TTC549 (cell line): ENCODE measurements around the gene SWAP70.

ENCODE experiments used
- FAIRE-seq: peaks from 2 replicates; lab custom pipeline; 2012; peaks lifted over from hg19 to GRCh38; lab: Jason Lieb, UNC

The SWAP70 gene

DNA sequence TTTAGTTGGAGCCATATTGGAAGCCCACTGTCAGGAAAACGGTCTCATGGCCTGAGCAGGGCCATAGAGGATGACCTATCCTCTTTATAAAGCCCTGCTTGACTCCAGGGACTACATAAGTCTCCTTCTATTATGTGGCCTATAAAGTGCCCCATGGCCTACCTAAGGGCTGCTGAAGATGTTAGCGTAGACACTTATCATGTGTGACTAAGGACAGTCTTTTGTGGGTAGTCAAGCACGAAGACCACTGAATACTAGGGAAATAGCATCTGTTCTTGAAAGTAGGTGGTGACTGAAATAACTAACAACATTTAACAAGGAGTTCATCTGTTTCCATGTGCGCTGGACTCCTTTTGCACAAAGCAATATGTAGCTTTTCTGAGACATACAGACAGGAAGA is 117.1 kb downstream of the SWAP70 start:
- no peak for FAIRE-seq

GRCh38 chr11:9783986-9784385 is 120.1 kb downstream of the SWAP70 start:
- no peak for FAIRE-seq

GRCh38 chr11:9784602-9785315 is 120.9 kb downstream of the SWAP70 start:
- no peak for FAIRE-seq

DNA sequence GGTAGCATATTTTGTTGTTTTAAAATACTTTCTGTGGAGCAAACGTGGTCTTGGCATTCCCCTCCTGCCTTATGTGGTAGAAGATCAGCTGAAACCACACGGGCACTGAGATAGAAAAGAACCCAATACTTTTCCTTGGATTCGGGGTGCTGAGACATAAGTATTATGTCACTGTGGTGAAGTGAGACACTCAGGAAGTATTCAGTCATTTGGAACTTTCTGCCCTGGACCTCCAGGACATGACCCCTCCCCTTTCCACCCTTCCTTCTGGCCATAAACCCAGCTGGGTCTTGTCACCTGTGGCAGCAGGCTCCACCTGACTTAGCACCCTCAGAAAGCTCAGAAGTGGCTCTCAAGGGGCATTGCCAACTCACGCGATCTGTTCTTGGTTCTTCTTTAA is 123.4 kb downstream of the SWAP70 start:
- FAIRE-seq = no peak

DNA sequence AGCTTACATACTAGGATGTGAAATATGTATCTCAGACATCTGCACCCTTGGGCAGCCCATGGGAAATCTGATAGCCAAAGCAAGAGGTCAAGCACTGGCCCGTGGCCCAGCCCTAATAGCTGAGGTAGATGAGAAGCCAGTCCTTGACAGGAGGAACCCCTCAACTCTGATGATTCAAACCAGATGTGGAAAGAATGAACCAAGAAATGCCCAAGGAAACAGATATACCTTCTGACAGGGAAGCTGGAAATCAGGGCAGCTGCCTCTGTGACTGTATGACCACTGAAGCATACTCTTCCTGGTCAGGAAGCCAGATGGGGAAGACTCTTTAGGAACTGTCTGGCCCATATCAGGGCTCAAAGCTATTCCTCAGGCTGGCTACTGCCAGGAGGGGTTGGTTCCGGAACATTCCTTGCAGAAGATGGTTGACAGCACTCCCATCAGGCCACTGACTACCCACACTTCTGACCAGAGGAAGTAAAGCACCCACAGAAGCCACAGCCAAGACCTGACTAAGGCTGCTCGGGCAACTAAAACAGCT is 124.2 kb downstream of the SWAP70 start:
- FAIRE-seq = no peak

DNA sequence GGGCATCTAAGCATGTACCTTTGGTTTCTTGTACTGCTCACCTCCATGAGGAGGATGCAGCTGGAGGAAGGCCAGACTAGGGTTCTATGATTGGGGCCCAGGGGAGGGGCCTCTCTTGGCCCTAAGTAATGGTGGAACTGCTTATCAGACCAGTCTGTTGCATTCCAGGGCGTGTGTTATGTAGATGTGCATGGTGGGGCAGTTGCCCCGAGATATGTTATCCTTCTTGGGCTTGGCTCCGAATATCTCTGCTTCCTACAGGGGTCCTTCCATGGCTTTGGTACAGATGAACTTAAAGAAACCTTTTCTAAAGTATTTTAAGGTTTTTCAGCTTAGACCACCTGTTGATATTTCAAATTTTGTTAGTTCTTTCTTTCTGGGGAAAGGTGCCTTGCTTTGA is 126.0 kb downstream of the SWAP70 start:
- FAIRE-seq = no peak

DNA sequence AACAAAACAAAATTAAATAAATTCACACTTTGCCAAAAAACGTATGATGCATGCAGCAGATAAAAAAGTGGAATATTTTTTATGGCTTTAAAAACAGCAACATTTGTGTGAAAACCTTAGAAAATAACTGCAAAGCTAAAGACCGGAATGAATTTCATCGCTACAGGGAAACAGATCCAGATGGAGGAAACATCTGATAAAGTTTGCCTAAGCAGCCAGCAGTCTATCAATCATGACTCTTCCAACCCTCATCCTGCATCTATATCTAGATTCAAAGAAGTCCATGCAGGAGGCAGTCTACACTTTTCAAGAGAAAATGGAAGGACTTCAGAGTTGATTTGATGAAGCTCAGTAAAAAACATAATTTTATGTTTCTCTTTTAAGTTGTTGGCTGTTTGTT is 126.8 kb downstream of the SWAP70 start:
- FAIRE-seq = no peak

- no peak for FAIRE-seq
Observed at GRCh38 chr11:9796266-9796665, 132.4 kb downstream of the SWAP70 start.

DNA sequence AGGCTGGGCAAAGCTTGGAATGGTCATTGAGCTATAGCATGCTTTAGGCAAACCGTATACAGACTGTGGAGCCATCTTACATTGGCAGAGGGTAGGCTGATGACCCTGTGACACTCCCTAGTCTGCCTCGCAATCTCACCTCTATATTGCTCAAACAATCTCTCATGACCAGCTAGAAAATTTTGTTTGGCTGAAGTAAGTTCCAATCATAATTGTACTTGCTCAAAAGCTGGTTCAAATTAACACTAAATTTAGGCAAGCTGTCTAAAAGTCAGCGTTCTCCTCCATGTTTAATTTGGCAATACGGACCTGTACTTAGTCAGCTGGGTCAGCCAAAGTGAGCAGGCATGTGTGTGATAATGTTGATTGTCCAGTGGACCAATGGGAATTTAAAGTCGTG is 133.0 kb downstream of the SWAP70 start:
- FAIRE-seq = no peak

DNA sequence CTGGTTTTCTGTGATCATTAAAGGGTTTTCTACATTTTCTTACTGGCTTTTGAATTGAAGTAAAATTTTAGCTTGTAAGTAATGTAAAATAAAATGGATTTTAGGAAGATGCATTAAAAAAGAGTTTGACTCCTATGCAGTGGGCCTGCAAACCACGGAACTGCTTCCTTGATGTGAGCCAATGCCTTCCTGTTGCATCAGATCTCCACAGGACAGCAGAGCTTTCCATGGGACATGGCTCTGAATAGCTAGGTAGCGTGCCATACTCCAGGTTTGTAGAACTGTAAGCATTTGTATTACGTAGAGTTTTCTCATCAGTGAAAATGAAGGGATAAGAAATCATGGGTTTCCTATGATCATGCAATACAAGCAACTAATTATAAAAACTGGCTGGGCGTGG is 133.4 kb downstream of the SWAP70 start:
- no peak for FAIRE-seq

GRCh38 chr11:9799886-9800285 is 136.0 kb downstream of the SWAP70 start:
- FAIRE-seq = no peak

DNA sequence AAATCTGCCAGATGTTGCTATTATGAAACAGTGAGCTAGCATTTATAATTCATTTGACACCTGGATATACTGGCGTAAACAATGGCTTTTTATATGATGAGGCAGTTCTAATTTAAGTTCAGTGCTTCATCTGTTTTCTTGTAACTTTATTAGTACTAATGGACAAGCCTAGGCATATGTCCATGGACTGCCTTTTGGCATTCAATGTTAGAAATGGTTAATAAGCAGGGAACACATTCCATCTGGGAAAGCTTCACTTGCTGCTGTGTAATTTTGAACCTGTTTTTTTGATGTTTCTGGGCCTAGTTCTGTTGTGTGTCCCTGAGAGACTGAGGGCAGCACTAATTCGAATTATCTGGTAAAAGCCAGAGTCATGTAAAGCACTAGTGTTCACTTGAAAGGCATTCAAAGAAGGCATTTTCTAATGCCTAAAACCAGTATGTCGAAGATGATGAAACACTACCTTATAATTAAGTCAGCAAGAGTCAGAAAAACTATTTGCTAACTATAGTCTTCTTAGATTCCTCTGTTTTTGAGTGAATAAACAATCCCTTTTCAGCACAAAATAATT is 138.5 kb downstream of the SWAP70 start:
- FAIRE-seq = peak; percentile 94
